HEK293T (cell line): ENCODE results near the gene WWOX.

Experiments
- ARNT ChIP-seq: fragments of 450-650 bp; IDR thresholded peaks from 2 replicates; pipeline ENCODE4 v1.6.1; 2017; ENCODE audit warnings: mild to moderate bottlenecking
- BHLHE40 ChIP-seq: fragments of 450-650 bp; IDR thresholded peaks from 2 replicates; pipeline ENCODE4 v1.6.1; 2016; ENCODE audit warnings: mild to moderate bottlenecking, moderate library complexity, borderline replicate concordance
- CTBP1 ChIP-seq: fragments of 450-650 bp; IDR thresholded peaks from 2 replicates; pipeline ENCODE4 v1.6.1; 2016; ENCODE audit warnings: borderline replicate concordance
- ELF4 ChIP-seq: fragments of 450-650 bp; IDR thresholded peaks from 2 replicates; pipeline ENCODE4 v1.6.1; 2017; ENCODE audit warnings: antibody characterized with exemption
- FOXA1 ChIP-seq: fragments of 450-650 bp; IDR thresholded peaks from 2 replicates; pipeline ENCODE4 v1.6.1; 2016; ENCODE audit warnings: mild to moderate bottlenecking
- FOXK2 ChIP-seq: fragments of 450-650 bp; IDR thresholded peaks from 2 replicates; pipeline ENCODE4 v1.6.1; 2016; ENCODE audit warnings: mild to moderate bottlenecking
- FOXM1 ChIP-seq: fragments of 450-650 bp; IDR thresholded peaks from 2 replicates; pipeline ENCODE4 v1.6.1; 2017; ENCODE audit warnings: mild to moderate bottlenecking, borderline replicate concordance
- LEF1 ChIP-seq: fragments of 450-650 bp; IDR thresholded peaks from 2 replicates; pipeline ENCODE4 v1.6.1; 2017; ENCODE audit warnings: mild to moderate bottlenecking, borderline replicate concordance
- PKNOX1 ChIP-seq: fragments of 450-650 bp; IDR thresholded peaks from 2 replicates; pipeline ENCODE4 v1.6.1; 2016
- SP1 ChIP-seq: fragments of 450-650 bp; IDR thresholded peaks from 2 replicates; pipeline ENCODE4 v1.6.1; 2017
- SUZ12 ChIP-seq: fragments of 450-650 bp; IDR thresholded peaks from 2 replicates; pipeline ENCODE4 v1.6.1; 2016; ENCODE audit warnings: mild to moderate bottlenecking
- TARDBP ChIP-seq: fragments of 450-650 bp; IDR thresholded peaks from 2 replicates; pipeline ENCODE4 v1.6.1; 2016
- ZNF384 ChIP-seq: fragments of 450-650 bp; IDR thresholded peaks from 2 replicates; pipeline ENCODE4 v1.6.1; 2016

DNA sequence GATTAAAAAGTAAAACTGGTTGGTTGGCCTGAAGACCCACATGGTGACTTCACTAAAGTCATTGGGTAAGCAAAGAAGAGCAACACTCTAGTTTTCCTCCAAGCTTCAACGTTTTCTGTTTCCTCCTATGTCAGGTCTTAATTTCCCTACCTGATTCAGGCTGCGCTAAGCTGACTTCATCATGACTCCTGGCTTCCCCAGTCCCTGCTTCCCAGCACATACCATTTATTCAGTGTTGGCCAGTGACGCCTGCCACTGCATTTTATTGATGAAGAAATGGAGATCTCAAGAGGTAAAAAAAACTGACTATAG lies 645.3 kb downstream of the WWOX start:
- TF ChIP-seq SUZ12 (no peak), LEF1 (no peak), SP1 (no peak), ELF4 (no peak), TARDBP (no peak), FOXM1 (no peak), FOXK2 (no peak), CTBP1 (no peak), ZNF384 (no peak), BHLHE40 (no peak), ARNT (no peak), FOXA1 (no peak), PKNOX1 (no peak)
